ENCODE results near the gene PTK7. TPM values are rescaled to one million over a fixed set of nuclear protein-coding genes. Genes with fewer than 3 reads are reported as not detected.
A peak's percentile ranks its signal among the peaks of the same experiment; 100 is the strongest.

PTK7 gene
- total and polyA plus RNA-seq, 2 of the 8 experiments (the other 6 are each of a cell fraction or from before 2014, with no cell fraction given), result 110 to 138 TPM

- peaks cover 2 to 84% of the 10 kb centered on the region in 2 experiments; a peak in 3 of 4 replicates for H3K79me2 ChIP-seq (ENCODE audit: control insufficient read depth in 1 of 2, insufficient read depth in 2 of 2, low read length in 2 of 2)
- H3K23me2 ChIP-seq (ENCODE audit: low read depth, low read length), result no peaks in the 10 kb centered on the region
- POLR2A ChIA-PET (ENCODE audit: partially characterized antibody), result interaction anchor here (1.0 to 3.2 kb wide), 2 partner anchors 13 to 43 kb away, joined by 4 to 11 read pairs; partner anchors contain the start of gene PTK7
- no peak overlapping the region for H3K18ac ChIP-seq (ENCODE audit: extremely low read depth, low read length)
- WGBS, 2 experiments (ENCODE audit: extremely low coverage in 1 of 2, insufficient coverage in 1 of 2, insufficient read length in 1 of 2, insufficient replicate concordance in 2 of 2, low coverage in 1 of 2, low lambda C conversion rate in 2 of 2, missing lambda C conversion rate in 1 of 2), result 90% methylated on average over 9 of the region's 9 CpGs; no CpG with 5 or more reads in 1 of the 2 experiments
- H4K20me1 ChIP-seq (replicated peaks in 1 of 2; ENCODE audit: control insufficient read depth in 1 of 2, insufficient read depth in 2 of 2, low read length in 2 of 2), result peaks cover 0 to 8% of the 10 kb centered on the region in 2 experiments
- H3K4me2 ChIP-seq (ENCODE audit: insufficient read depth in 1 of 2, low read depth in 2 of 2, low read length in 2 of 2), result no peak overlapping the region
- H3K23ac ChIP-seq (ENCODE audit: insufficient read length), result no peak overlapping the region
- H4K8ac ChIP-seq (ENCODE audit: extremely low read depth, insufficient read depth, low read length), result no peak overlapping the region
- no peak overlapping the region for H3K9ac ChIP-seq (replicated peaks in 1 of 4; ENCODE audit: extremely low read depth in 1 of 4, low read depth in 3 of 4, low read length in 3 of 4)
- no peak overlapping the region for H3K14ac ChIP-seq (ENCODE audit: insufficient read length)
- H3K4me3 ChIP-seq (ENCODE audit: extremely low read depth in 1 of 4, insufficient read depth in 2 of 4, low read depth in 3 of 4, low read length in 4 of 4), result no peak overlapping the region
- no peak overlapping the region for H3K56ac ChIP-seq (replicated peaks; ENCODE audit: insufficient read length, low read depth, low read length)
- H3K9me3 ChIP-seq (ENCODE audit: insufficient read depth in 2 of 2, low read depth in 1 of 2, low read length in 1 of 2), result no peaks in the 10 kb centered on the region
- H2BK12ac ChIP-seq (ENCODE audit: low read depth, low read length), result no peak overlapping the region
- H3K36me3 ChIP-seq (ENCODE audit: control insufficient read depth in 2 of 4, insufficient read depth in 4 of 4, low read length in 3 of 4), result no peaks in the 10 kb centered on the region
- H3K27me3 ChIP-seq (replicated peaks in 1 of 4; ENCODE audit: control insufficient read depth in 3 of 4, extremely low read depth in 1 of 4, insufficient read depth in 3 of 4, low read length in 3 of 4), result no peaks in the 10 kb centered on the region
- H4K91ac ChIP-seq (replicated peaks; ENCODE audit: insufficient read length, low read length), result no peak overlapping the region
- CTCF ChIA-PET (ENCODE audit: partially characterized antibody), result interaction anchor here (1.0 to 2.1 kb wide), 4 partner anchors 9 to 24 kb away, joined by 3 to 8 read pairs (median 6); no protein-coding TSS in a partner anchor
- no peak for DNase-seq (ENCODE audit: low read depth in 1 of 2, low spot score in 2 of 2)
- H2BK120ac ChIP-seq (replicated peaks; ENCODE audit: low read depth, low read length), result no peak overlapping the region
- TF ChIP-seq SRF (IDR thresholded peaks at IDR 0.05; ENCODE audit: low read depth, low read length), result no peak
- TF ChIP-seq CHD1 (IDR thresholded peaks at IDR 0.05; ENCODE audit: low read depth, low read length), result no peak
- no peak for TF ChIP-seq RAD21 (IDR thresholded peaks at IDR 0.05 in 1 of 2, conservative IDR thresholded peaks at IDR 0.05 in 1 of 2; ENCODE audit: low read depth in 2 of 2, low read length in 2 of 2)
- no peak for TF ChIP-seq JUN (IDR thresholded peaks at IDR 0.05; ENCODE audit: low read depth, low read length)
- TF ChIP-seq GABPA (IDR thresholded peaks at IDR 0.05; ENCODE audit: borderline replicate concordance, insufficient read depth, low read length), result no peak
- no peak for TF ChIP-seq SIRT6 (IDR thresholded peaks at IDR 0.05; ENCODE audit: low read length)
- no peak for TF ChIP-seq RFX5 (IDR thresholded peaks at IDR 0.05; ENCODE audit: borderline replicate concordance, low read depth, low read length)
- no peak for TF ChIP-seq PHF8 (conservative IDR thresholded peaks at IDR 0.05; ENCODE audit: low read depth, low read length)
- no peak for TF ChIP-seq TAF1 (IDR thresholded peaks at IDR 0.05; ENCODE audit: low read depth, low read length)
- no peak for FAIRE-seq
- H3K79me1 ChIP-seq (ENCODE audit: low read depth, low read length), result peaks cover 20% of the 10 kb centered on the region
- H3K27ac ChIP-seq (ENCODE audit: low read depth, low read length), result 0 out of 2 replicates have a peak overlapping the region, but pooled peaks have one; percentile 10
- H4K5ac ChIP-seq (ENCODE audit: insufficient read length, low read depth, low read length), result no peak overlapping the region
- peak overlapping the region; percentile 81; the same call in 1 of the 2 replicates for H2BK15ac ChIP-seq (ENCODE audit: low read length)
- H2BK5ac ChIP-seq (ENCODE audit: low read depth, low read length), result no peak overlapping the region
- H2AFZ ChIP-seq (ENCODE audit: low read length), result no peak overlapping the region
- H2BK20ac ChIP-seq (ENCODE audit: low read length), result no peak overlapping the region
- H3K4ac ChIP-seq (replicated peaks; ENCODE audit: insufficient read length, low read depth, low read length), result no peak overlapping the region
- peaks cover 0 to 21% (median 9%) of the 10 kb centered on the region in 4 experiments for H3K4me1 ChIP-seq (replicated peaks in 1 of 4; ENCODE audit: control insufficient read depth in 3 of 4, insufficient read depth in 4 of 4, low read length in 3 of 4)
- no peak overlapping the region for H2AK5ac ChIP-seq (ENCODE audit: low read depth, low read length)
Observed at GRCh38 chr6:43120101-43120763, 44.1 kb downstream of the PTK7 start.
